Immature natural killer cell (primary cell): Measurements from ENCODE around the gene SLC4A5. TPM values are rescaled to one million over a fixed set of nuclear protein-coding genes. Genes with fewer than 3 reads are reported as not detected.

Source experiments
- DNase-seq, 3 donors: peaks; one replicate each; pipeline ENCODE4 v3.0.0; 2022; ENCODE audit warnings: mixed read lengths in 1 of 3
- H3K27ac Mint-ChIP-seq, 6 donors: one replicate each; pipeline ENCODE4 v1.8.0; 2020; ENCODE audit warnings: mixed read lengths in 6 of 6, mild to moderate bottlenecking in 5 of 6, inconsistent platforms in 4 of 6, moderate library complexity in 3 of 6
- H3K27me3 Mint-ChIP-seq, 3 donors: one replicate each; pipeline ENCODE4 v1.8.0; 2020 to 2021; ENCODE audit warnings: low read depth in 3 of 3, mild to moderate bottlenecking in 3 of 3, mixed read lengths in 3 of 3, moderate library complexity in 3 of 3, inconsistent platforms in 1 of 3
- H3K36me3 Mint-ChIP-seq, 3 donors: one replicate each; pipeline ENCODE4 v1.8.0; 2020; ENCODE audit warnings: mixed read lengths in 3 of 3, inconsistent platforms in 2 of 3, mild to moderate bottlenecking in 2 of 3
- H3K4me1 Mint-ChIP-seq, 2 donors: one replicate each; pipeline ENCODE4 v1.8.0; 2020; ENCODE audit warnings: inconsistent platforms in 2 of 2, mild to moderate bottlenecking in 2 of 2, mixed read lengths in 2 of 2, moderate library complexity in 1 of 2
- H3K4me3 Mint-ChIP-seq, 5 donors: one replicate each; pipeline ENCODE4 v1.8.0; 2020; ENCODE audit warnings: mild to moderate bottlenecking in 5 of 5, mixed read lengths in 5 of 5, inconsistent platforms in 3 of 5, moderate library complexity in 3 of 5
- H3K9me3 Mint-ChIP-seq, 6 donors: one replicate each; pipeline ENCODE4 v1.8.0; 2020; ENCODE audit warnings: mild to moderate bottlenecking in 6 of 6, mixed read lengths in 6 of 6, inconsistent platforms in 4 of 6, moderate library complexity in 3 of 6
- polyA plus RNA-seq, 3 donors: library from polyadenylated mRNA; unstranded; fragments of 300-500 nt; fragmentation: Illumina TruSeq; gene quantifications; one replicate each; pipeline ENCODE4 v1.2.3, GENCODE V29; 2021

The SLC4A5 gene, protein sequence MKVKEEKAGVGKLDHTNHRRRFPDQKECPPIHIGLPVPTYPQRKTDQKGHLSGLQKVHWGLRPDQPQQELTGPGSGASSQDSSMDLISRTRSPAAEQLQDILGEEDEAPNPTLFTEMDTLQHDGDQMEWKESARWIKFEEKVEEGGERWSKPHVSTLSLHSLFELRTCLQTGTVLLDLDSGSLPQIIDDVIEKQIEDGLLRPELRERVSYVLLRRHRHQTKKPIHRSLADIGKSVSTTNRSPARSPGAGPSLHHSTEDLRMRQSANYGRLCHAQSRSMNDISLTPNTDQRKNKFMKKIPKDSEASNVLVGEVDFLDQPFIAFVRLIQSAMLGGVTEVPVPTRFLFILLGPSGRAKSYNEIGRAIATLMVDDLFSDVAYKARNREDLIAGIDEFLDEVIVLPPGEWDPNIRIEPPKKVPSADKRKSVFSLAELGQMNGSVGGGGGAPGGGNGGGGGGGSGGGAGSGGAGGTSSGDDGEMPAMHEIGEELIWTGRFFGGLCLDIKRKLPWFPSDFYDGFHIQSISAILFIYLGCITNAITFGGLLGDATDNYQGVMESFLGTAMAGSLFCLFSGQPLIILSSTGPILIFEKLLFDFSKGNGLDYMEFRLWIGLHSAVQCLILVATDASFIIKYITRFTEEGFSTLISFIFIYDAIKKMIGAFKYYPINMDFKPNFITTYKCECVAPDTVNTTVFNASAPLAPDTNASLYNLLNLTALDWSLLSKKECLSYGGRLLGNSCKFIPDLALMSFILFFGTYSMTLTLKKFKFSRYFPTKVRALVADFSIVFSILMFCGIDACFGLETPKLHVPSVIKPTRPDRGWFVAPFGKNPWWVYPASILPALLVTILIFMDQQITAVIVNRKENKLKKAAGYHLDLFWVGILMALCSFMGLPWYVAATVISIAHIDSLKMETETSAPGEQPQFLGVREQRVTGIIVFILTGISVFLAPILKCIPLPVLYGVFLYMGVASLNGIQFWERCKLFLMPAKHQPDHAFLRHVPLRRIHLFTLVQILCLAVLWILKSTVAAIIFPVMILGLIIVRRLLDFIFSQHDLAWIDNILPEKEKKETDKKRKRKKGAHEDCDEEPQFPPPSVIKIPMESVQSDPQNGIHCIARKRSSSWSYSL
- polyA plus RNA-seq, result not detected

DNA sequence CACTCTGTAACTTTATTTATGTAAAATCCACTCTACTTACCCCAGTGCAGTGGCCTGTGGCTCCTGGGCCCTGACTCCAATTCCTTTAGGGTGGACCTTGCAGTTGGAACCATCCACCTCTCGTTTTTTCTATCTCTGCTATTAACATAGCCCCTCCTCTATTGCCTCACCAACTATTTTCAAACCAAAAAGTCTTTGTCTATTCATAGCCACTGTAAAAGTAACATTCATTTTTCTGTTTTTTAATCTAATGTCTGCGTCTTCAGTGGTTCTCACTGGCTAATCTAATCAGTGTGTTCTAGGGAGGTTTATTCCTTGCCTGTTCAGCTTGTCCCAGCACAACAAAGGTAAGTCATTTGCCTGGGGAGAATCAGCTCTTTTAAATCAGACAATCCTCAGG lies at the start of gene SLC4A5:
Gene SLC4A5, minus strand, starts transcription at position 101 of the 400 bp plus-strand sequence. CDS start 28,393 bp downstream, outside the sequence.
- H3K36me3 Mint-ChIP-seq, result peaks cover 4 to 10% (median 4%) of the 10 kb centered on the region in 3 donors
- no peak within 1 kb of the TSS for H3K4me3 Mint-ChIP-seq
- peaks cover 0 to 2% (median 0%) of the 10 kb centered on the region in 6 donors for H3K9me3 Mint-ChIP-seq
- peaks cover 1 to 13% of the 10 kb centered on the region in 2 donors for H3K4me1 Mint-ChIP-seq
- no peak within 1 kb of the TSS for H3K27ac Mint-ChIP-seq
- peaks cover 0 to 2% (median 1%) of the 10 kb centered on the region in 3 donors for H3K27me3 Mint-ChIP-seq
- DNase-seq, result no peak

- H3K27ac Mint-ChIP-seq, result peak overlapping the region in 1 of 6 donors; percentile 99
- peak overlapping the region in 3 of 5 donors; percentile 50 to 96 (median 61) for H3K4me3 Mint-ChIP-seq
- DNase-seq, result no peak
- peaks cover 0 to 16% of the 10 kb centered on the region in 2 donors for H3K4me1 Mint-ChIP-seq
- no peaks in the 10 kb centered on the region for H3K36me3 Mint-ChIP-seq
- peaks cover 0 to 10% (median 8%) of the 10 kb centered on the region in 3 donors for H3K27me3 Mint-ChIP-seq
- no peaks in the 10 kb centered on the region for H3K9me3 Mint-ChIP-seq
Measured at GRCh38 chr2:74392449-74392743, 49.2 kb upstream of the SLC4A5 start.

- H3K9me3 Mint-ChIP-seq, result no peaks in the 10 kb centered on the region
- no peaks in the 10 kb centered on the region for H3K36me3 Mint-ChIP-seq
- H3K27me3 Mint-ChIP-seq, result peaks cover 0 to 10% (median 8%) of the 10 kb centered on the region in 3 donors
- peak overlapping the region in 4 of 5 donors; percentile 94 to 97 (median 96) for H3K4me3 Mint-ChIP-seq
- DNase-seq, result peak; percentile 93 to 95 (median 93)
- H3K27ac Mint-ChIP-seq, result peak overlapping the region; percentile 95 to 99 (median 99)
- peaks cover 0 to 16% of the 10 kb centered on the region in 2 donors for H3K4me1 Mint-ChIP-seq
Measured at GRCh38 chr2:74391580-74392448, 48.6 kb upstream of the SLC4A5 start.

DNA sequence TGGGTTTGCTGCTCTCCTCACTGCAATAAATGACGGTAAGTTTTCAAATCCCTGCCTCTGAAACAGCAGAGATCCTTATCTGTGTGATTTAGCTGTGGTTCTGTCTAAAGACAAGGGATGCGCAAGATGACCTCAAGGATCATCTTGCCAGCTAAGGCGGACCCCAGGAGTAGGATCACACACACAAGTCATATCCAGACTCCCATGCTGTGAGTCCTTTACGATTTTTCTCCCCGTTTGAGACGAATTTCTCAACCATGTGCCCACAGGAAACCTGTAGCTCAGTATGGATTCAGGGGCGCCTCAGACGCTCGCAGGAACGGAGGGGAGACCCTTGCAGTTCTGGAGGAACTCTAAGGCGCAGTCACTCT lies 48.0 kb upstream of the SLC4A5 start:
- H3K9me3 Mint-ChIP-seq, result no peaks in the 10 kb centered on the region
- no peak for DNase-seq
- peaks cover 0 to 16% of the 10 kb centered on the region in 2 donors for H3K4me1 Mint-ChIP-seq
- peaks cover 0 to 10% (median 7%) of the 10 kb centered on the region in 3 donors for H3K27me3 Mint-ChIP-seq
- H3K36me3 Mint-ChIP-seq, result no peaks in the 10 kb centered on the region
- peak overlapping the region in 4 of 5 donors; percentile 94 to 97 (median 96) for H3K4me3 Mint-ChIP-seq
- peak overlapping the region; percentile 79 to 99 (median 92) for H3K27ac Mint-ChIP-seq

- peak overlapping the region in 1 of 6 donors; percentile 95 for H3K27ac Mint-ChIP-seq
- peaks cover 0 to 10% (median 6%) of the 10 kb centered on the region in 3 donors for H3K27me3 Mint-ChIP-seq
- no peaks in the 10 kb centered on the region for H3K9me3 Mint-ChIP-seq
- H3K4me3 Mint-ChIP-seq, result peak overlapping the region in 4 of 5 donors; percentile 57 to 96 (median 68)
- peaks cover 0 to 16% of the 10 kb centered on the region in 2 donors for H3K4me1 Mint-ChIP-seq
- no peaks in the 10 kb centered on the region for H3K36me3 Mint-ChIP-seq
- no peak for DNase-seq
Measured at GRCh38 chr2:74390606-74391005, 47.4 kb upstream of the SLC4A5 start.

DNA sequence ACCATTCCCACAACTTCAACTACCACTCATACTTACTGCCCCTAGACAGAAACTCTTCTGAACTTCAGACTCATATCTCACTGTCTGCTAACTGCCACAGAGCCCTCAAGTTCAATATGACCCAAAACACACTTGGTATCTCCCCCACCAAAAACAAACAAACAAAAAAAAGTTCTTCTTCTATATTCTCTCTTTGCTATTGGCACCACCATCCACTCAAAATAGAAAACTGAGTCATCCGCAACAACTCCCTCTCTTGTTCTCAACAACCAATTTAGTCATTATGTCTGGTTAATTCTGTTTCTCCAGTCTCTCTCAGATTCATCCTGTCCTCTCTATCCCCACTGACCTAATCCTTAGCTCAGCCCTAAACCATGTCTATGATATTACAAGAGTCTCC lies 44.1 kb upstream of the SLC4A5 start:
- peaks cover 0 to 6% of the 10 kb centered on the region in 2 donors for H3K4me1 Mint-ChIP-seq
- H3K4me3 Mint-ChIP-seq, result no peak overlapping the region
- no peak for DNase-seq
- H3K9me3 Mint-ChIP-seq, result no peaks in the 10 kb centered on the region
- H3K27ac Mint-ChIP-seq, result no peak overlapping the region
- no peaks in the 10 kb centered on the region for H3K36me3 Mint-ChIP-seq
- H3K27me3 Mint-ChIP-seq, result peaks cover 0 to 5% (median 3%) of the 10 kb centered on the region in 3 donors

DNA sequence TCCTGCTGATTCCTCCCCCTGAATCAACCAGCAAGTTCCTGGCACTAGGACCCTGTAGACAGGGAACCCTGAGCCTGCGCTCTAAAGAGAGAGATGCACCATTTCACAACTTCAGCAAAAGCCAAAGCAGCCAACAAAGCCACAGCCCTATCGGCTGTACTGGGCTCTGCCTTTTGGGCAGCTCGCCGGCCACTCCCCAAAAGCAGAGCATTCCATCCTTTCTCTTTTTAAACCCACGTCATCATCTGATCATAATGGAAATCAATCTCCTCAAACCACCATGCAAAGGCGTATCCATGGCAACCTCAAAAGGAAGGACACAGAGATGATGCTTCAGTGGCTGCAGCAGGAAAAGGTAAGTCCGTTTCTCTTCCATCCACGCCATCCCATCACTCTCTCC lies 42.2 kb upstream of the SLC4A5 start:
- peaks cover 0 to 3% (median 0%) of the 10 kb centered on the region in 3 donors for H3K27me3 Mint-ChIP-seq
- H3K9me3 Mint-ChIP-seq, result no peaks in the 10 kb centered on the region
- peaks cover 14 to 18% of the 10 kb centered on the region in 2 donors for H3K4me1 Mint-ChIP-seq
- no peak overlapping the region for H3K4me3 Mint-ChIP-seq
- H3K36me3 Mint-ChIP-seq, result no peaks in the 10 kb centered on the region
- DNase-seq, result no peak
- no peak overlapping the region for H3K27ac Mint-ChIP-seq

- H3K27me3 Mint-ChIP-seq, result peaks cover 0 to 6% (median 0%) of the 10 kb centered on the region in 3 donors
- H3K36me3 Mint-ChIP-seq, result no peaks in the 10 kb centered on the region
- H3K9me3 Mint-ChIP-seq, result no peaks in the 10 kb centered on the region
- H3K4me1 Mint-ChIP-seq, result peaks cover 27 to 32% of the 10 kb centered on the region in 2 donors
- H3K27ac Mint-ChIP-seq, result peak overlapping the region in 1 of 6 donors; percentile 28
- no peak overlapping the region for H3K4me3 Mint-ChIP-seq
- no peak for DNase-seq
Measured at GRCh38 chr2:74384051-74384450, 40.8 kb upstream of the SLC4A5 start.

DNA sequence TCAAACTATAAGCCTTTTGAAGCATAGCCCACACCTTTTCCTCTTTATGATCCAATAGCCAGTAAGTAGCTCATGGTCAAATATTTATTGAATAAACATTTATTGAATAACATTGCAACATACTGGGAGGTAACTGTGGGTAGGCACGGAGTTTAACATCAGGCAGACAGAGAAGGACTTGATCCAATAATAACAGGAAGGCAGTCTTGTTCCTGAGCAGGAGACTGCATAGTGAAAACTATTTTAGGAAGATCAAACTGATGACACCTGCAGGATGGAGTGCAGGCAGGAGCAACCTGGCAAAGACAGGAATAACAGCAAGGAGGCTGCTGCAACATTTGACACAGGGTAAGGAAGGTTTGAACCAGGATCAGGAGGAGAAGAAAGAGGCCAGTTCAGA lies 40.0 kb upstream of the SLC4A5 start:
- Mint-ChIP-seq H3K36me3 (no peaks in the 10 kb centered on the region), H3K9me3 (no peaks in the 10 kb centered on the region), H3K27me3 (peaks cover 0 to 6% (median 0%) of the 10 kb centered on the region in 3 donors), H3K4me3 (no peak overlapping the region), H3K4me1 (peaks cover 33 to 39% of the 10 kb centered on the region in 2 donors), H3K27ac (peak overlapping the region in 3 of 6 donors; percentile 6 to 45 (median 12))
- no peak for DNase-seq

DNA sequence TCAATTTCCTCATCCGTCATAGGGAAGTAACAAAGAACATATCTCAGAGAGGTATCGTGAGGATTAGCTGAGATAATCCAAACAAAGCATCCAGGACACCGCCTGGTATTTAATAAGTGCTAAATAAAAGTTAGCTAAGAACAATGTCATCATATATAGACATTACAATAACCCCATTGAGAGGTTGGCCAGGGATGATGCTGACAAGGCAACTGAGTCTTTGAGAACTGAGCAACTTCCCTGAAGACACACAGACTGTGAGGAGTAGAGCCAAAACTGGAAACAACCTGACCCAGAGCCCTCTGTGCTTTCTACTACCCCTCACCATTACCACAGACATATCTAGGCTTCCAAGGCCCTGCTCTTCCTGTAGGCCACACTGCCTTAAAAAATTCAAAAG lies 38.5 kb upstream of the SLC4A5 start:
- peaks cover 0 to 6% (median 0%) of the 10 kb centered on the region in 3 donors for H3K27me3 Mint-ChIP-seq
- H3K36me3 Mint-ChIP-seq, result peaks cover 4 to 12% (median 7%) of the 10 kb centered on the region in 3 donors
- H3K9me3 Mint-ChIP-seq, result no peaks in the 10 kb centered on the region
- peaks cover 47 to 54% of the 10 kb centered on the region in 2 donors for H3K4me1 Mint-ChIP-seq
- H3K4me3 Mint-ChIP-seq, result no peak overlapping the region
- no peak for DNase-seq
- H3K27ac Mint-ChIP-seq, result peak overlapping the region in 1 of 6 donors; percentile 33

DNA sequence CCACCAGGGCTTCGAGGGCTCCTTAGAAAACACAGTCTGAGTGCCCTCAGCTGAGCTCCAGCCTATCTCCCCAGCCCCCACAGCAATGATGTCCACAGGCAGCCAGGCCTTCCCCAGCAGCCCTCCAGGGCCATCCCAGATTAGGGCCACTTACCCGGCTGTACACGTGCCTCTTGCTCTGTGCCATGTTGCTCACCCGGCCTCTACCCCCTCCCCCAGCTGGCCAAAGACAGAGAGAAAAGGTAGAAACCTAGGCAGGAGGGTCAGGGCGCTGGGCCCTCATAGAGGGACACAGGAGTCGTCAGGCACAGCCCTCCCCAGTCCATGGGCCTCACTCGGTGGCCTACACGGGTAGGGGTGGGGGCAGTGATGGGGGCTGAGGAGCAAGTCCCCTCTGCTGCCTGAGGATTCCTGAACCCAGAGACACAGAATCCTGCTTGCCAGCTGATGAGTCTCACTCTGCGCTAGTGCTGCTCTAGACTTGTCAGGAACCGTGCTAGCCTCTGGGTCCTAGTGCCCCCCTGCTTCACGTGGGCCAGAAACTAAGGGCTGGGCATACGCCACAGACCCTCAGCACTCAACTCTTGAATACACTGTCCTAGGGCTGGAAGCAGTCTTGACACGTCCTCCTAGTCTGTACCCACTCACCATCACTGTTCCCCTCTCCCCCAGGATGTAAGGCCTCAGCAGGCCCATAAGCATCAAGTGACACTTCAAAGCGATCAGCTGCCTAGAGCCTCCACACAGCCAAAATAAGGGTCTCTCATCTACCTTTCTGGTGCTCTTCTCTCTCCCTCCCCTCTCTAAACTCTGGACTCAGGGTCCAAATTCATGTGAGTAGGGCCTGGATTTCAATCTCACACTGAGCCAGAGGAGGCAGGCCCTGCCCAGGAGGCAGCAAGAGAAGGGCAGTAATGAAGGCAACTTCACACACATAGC lies 36.9 kb upstream of the SLC4A5 start, which contains the start of gene DCTN1:
Gene DCTN1, minus strand, starts transcription at position 461 of the 939 bp plus-strand sequence. Its CDS starts 274 bp downstream, at position 187.
- peaks cover 57 to 70% of the 10 kb centered on the region in 2 donors for H3K4me1 Mint-ChIP-seq
- peak in 2 of 3 donors; percentile 12 to 16 for DNase-seq

More for the DNA sequence above, 36.9 kb upstream of the SLC4A5 start, which contains the start of gene DCTN1:
- H3K9me3 Mint-ChIP-seq, result no peaks in the 10 kb centered on the region
- H3K36me3 Mint-ChIP-seq, result peaks cover 4 to 20% (median 10%) of the 10 kb centered on the region in 3 donors
- H3K27ac Mint-ChIP-seq, result peak within 1 kb of the TSS in 5 of 6 donors; percentile 25 to 86 (median 63)
- H3K27me3 Mint-ChIP-seq, result peaks cover 0 to 6% (median 0%) of the 10 kb centered on the region in 3 donors
- H3K4me3 Mint-ChIP-seq, result peak within 1 kb of the TSS; percentile 41 to 72 (median 66)
